GM12873 (cell line): ENCODE data around the gene TEX261.

Experiments used
- TF ChIP-seq, protein P1 (sequence below): IDR thresholded peaks from 2 replicates; pipeline ENCODE4 v1.5.1; 2012; ENCODE audit warnings: low read depth, mild to moderate bottlenecking, moderate library complexity, low read length, control low read depth; ENCODE audit not compliant: insufficient read depth; ENCODE audit errors: missing control alignments

TEX261 gene

DNA sequence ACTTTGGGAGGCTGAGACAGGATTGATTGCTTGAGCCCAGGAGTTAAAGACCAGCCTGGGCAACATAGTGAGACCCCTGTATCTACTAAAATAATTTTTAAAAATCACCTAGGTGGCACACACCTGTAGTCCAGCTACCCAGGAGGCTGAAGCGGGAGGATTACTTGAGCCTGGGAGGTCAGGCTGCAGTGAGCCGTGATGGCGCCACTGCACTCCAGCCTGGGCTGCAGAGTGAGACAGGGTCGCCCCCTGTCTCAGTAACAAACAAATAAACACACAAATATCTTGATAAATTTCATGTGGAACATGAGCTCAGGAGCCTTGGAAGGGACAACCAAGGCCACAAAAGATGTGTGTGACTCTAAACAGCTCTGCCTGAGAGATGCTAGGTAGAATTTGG, 28.0 kb downstream of the TEX261 start:
- TF ChIP-seq, protein P1, sequence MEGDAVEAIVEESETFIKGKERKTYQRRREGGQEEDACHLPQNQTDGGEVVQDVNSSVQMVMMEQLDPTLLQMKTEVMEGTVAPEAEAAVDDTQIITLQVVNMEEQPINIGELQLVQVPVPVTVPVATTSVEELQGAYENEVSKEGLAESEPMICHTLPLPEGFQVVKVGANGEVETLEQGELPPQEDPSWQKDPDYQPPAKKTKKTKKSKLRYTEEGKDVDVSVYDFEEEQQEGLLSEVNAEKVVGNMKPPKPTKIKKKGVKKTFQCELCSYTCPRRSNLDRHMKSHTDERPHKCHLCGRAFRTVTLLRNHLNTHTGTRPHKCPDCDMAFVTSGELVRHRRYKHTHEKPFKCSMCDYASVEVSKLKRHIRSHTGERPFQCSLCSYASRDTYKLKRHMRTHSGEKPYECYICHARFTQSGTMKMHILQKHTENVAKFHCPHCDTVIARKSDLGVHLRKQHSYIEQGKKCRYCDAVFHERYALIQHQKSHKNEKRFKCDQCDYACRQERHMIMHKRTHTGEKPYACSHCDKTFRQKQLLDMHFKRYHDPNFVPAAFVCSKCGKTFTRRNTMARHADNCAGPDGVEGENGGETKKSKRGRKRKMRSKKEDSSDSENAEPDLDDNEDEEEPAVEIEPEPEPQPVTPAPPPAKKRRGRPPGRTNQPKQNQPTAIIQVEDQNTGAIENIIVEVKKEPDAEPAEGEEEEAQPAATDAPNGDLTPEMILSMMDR = no peak

DNA sequence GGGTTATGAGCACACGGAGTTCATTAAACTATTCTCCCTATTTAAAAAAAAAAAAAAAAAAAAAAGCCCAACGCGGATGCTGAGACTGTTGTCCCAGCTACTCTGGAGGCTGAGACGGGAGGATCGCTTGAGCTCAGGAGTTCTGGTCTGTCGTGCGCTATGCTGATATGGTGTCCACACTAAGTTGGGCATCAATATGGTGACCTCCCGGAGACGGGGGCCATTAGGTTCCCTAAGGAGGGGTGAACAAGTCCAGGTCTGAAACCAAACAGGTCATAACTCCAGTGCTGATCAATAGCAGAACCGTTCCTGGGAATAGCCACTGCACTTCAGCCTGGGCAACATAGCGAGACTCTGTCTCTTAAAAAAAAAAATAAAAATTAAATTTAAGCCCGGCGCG, 29.2 kb downstream of the TEX261 start:
- TF ChIP-seq, protein P1 = no peak

DNA sequence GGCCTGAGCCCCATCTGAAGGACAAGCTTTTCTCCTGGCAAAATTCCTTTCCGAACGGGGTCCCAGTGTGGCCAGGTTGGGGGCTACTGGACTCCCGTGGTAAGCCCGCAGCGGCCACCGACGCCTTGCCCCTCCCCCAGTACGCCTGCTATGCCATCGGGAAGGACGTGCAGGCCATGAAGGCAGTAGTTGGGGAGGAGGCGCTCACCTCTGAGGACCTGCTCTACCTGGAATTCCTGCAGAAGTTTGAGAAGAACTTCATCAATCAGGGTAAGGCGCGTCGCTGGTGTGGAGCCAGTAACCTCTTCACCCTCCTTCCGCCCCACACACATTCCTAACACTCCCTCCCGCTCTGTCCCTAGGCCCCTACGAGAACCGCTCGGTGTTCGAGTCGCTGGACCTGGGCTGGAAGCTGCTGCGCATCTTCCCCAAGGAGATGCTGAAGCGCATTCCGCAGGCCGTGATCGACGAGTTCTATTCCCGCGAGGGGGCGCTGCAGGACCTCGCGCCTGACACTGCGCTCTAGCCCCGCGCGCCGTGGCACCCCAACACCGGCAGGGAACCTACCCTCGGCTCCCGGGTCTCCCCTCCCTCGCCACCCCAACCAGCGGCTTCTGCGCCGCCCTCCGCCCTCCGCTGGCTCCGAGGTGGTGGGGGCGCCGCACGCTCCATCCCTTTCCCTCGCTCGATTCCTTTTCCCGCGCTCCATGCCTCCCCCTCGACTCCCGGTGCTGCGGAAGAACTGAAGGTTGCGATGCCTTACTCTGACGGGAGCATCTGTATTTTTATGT, 29.9 kb downstream of the TEX261 start:
- TF ChIP-seq, protein P1 = peak; percentile 90

DNA sequence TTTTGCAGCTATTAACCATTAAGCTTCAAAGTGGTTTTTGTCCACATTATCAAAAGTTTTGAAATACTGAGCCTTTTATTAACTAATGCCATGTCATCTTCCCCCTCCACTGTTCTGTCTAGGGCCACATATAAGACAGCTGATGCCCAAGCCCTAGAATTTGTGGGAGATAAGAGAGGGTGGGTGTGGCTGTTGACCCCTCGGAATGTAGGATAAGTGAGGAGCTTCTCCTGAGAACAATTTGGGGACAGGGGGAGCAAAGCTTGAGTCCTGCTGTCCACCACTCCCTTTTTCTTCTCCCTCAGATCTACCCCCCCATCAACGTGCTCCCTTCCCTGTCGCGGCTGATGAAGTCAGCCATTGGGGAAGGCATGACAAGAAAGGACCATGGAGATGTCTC, 30.5 kb downstream of the TEX261 start:
- TF ChIP-seq, protein P1 = no peak

DNA sequence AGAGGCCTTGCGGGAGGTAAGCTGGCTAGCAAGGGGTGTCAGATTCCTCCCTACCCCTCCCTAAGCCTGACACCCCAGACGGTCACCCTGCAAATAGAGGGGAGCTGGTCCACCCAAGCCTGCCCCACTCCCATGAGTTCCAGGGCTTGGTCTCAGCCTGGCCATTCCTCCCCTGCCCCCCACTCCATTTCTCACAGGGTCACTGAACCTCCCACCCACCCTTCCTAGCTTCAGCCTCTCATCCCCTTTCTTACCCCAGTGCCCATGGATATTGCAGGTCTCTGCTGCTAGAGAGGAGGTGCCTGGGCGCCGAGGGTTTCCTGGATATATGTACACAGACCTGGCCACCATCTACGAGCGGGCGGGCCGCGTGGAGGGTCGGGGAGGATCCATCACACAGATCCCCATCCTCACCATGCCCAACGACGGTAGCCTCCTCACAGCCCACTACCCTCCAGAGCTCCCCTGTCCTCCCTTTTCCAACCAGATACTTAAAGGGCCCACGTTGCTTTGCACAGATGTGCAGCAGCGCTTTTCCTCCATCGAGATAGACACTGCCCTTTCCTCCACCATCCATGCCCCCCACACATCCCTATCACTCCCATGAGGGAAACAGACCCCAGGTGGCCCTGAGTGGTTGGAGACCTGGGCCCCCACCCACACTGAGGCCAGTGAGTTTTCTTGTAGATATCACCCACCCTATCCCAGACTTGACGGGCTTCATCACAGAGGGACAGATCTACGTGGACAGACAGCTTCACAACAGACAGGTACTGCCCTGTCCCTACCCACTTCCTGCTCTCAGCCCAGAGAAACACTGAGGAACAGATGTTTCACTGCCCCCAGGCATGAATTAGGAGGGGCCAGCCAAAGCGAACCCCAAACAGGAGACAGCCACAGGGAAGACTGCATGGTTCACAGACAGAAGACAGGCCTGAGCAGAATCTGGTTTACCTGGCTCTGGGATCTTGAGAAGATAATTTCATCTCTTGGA, 31.5 kb downstream of the TEX261 start:
- TF ChIP-seq, protein P1 = no peak

DNA sequence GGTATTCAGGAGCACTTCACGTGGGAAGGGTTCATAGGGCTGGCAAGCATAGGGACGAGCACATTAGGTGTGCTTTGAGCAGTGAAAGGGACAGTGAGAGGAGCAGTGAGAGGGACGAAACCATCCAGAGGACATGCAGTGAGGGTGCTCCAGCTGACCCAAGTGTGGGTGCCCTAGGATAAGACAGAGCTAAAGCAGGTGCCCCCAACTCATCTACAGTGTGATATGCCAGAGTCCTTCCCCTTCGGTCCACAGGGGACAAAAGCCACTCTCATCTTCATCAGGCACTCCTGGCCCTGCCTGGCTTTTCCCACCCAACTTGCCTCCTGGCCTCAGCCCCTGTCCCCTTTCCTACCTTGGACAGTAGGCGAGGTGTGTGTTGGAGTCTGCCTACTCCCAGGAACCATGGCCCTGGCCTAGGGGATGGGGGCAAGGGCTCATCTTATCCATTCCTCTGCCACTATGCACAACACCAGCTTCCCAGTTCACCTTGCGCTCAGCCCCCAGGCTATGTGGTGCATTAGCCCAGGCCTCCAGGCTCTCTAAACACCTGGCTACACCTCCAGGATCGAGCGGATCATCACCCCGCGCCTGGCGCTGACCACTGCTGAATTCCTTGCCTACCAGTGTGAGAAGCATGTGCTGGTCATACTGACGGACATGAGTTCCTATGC, 32.3 kb downstream of the TEX261 start:
- TF ChIP-seq, protein P1 = no peak

DNA sequence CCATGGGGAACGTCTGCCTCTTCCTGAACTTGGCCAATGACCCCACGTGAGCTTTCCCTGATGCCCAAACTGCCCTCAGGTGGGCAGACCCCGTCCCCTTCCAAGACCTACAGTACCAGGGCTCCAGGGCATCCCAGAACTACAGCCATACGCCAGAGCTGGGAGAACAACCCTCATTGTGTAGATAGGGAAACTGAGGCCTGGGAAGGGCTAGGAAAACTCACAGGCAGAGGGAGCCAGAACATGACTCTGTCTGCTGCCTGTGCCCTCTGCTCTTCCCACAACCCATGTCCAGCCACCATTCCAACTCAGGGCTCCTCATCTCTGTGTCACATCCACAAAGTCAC, 33.1 kb downstream of the TEX261 start:
- TF ChIP-seq, protein P1 = no peak
